Transverse colon (tissue), 4 donors: ENCODE results near the gene GNA14.

Experiments used
- CTCF ChIP-seq, 5 experiments: fragments of 200-600 bp in 3 of 5; fragments of 450-650 bp in 2 of 5; sonication (generic) in 3 of 5; IDR thresholded peaks; 1 replicate in 2 of 5; 2 replicates in 3 of 5; pipeline ENCODE4 v1.5.1; 2016 to 2017; ENCODE audit warnings: antibody characterized with exemption in 5 of 5, inconsistent platforms in 3 of 5, mild to moderate bottlenecking in 2 of 5, moderate library complexity in 1 of 5
- EP300 ChIP-seq: sonication (generic); formaldehyde crosslinking; IDR thresholded peaks from one replicate; pipeline ENCODE4 v1.6.1; 2017; ENCODE audit warnings: antibody characterized with exemption, low read depth
- POLR2AphosphoS5 ChIP-seq, 3 donors: sonication (generic); formaldehyde crosslinking; IDR thresholded peaks; one replicate each; pipeline ENCODE4 v1.6.1; 2016; ENCODE audit warnings: antibody characterized with exemption in 3 of 3

DNA sequence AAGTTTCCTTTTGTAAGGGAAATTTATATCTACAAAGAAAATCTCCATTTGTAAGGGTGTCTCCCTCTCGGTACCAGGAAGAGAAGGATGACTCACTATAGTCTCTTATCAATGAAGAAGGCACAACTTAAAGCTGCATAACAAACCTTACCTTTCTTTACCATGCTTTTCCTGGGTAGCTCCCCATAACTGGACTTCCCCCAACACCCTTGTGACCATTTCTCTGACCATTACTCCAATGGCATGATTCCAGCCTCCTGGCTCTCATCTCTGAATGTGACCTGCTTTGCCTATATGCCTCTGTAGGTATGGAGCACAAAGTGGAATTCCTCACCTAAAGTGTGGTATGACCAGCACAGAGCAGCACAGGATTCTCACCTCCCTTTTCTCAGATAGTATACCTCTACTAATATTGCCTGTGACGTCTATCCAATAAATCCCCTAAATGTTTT, 62.8 kb downstream of the GNA14 start:
- TF ChIP-seq CTCF (IDR thresholded peaks at IDR 0.05) (no peak), POLR2AphosphoS5 (IDR thresholded peaks at IDR 0.05) (no peak), EP300 (no peak)
